ENCODE measurements around the gene LZTFL1. TPM values are rescaled to one million over a fixed set of nuclear protein-coding genes. Genes with fewer than 3 reads are reported as not detected.

Gene LZTFL1
- total and polyA plus RNA-seq, 2 experiments from 2014 or later: 6.3 to 13.9 TPM

DNA sequence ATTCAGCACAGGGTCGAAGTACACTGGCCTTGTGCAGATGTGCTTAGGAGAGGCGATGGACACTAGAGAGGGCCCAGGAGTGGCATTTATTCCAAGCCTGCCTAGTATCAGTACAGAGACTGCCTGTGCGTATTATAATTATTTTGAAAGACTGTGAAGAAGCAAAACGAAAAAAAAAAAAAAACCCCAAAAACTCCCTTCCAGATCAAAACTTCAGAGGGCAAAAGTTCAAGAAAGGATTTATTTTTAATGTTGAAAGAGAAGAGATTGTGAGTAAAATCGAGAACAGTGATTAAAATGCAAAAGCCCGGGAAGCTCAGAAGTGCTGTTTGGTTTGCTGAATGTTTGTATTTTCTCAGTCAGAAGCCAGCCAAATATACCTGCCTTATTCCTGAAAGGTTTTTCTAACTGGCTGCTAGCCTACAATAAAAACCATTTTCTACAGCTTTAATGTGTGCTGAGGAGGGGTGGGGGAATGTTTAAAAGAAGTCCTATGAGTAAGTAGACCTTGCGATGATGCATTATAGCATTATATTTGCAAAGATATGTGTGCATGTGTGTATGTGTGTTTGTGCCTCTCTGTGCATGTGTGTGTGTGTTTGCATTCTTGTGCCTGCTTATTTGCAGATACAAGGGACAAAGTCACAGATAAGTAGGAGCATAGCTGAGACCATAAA is 19.3 kb upstream of the LZTFL1 start:
- DNase-seq (ENCODE audit: low spot score): no peak
- H3K27ac Mint-ChIP-seq: no peak overlapping the region
- H3K36me3 Mint-ChIP-seq (ENCODE audit: low read depth): no peaks in the 10 kb centered on the region
- no peaks in the 10 kb centered on the region for H3K27me3 Mint-ChIP-seq (ENCODE audit: insufficient read depth, low read depth, poor library complexity)
- Histone ChIP-seq H3F3A (replicated peaks; ENCODE audit: low read depth) (no peaks in the 10 kb centered on the region), H3K27me3 (ENCODE audit: insufficient read depth) (no peaks in the 10 kb centered on the region), H3K79me2 (replicated peaks; ENCODE audit: insufficient read depth) (no peaks in the 10 kb centered on the region), H3K4me1 (ENCODE audit: insufficient read depth) (no peaks in the 10 kb centered on the region), H3K4me2 (no peak overlapping the region), H3K36me3 (ENCODE audit: insufficient read depth) (no peaks in the 10 kb centered on the region), H3K4me3 (no peak overlapping the region), H4K20me1 (replicated peaks; ENCODE audit: insufficient read depth) (no peaks in the 10 kb centered on the region), H2AFZ (no peak overlapping the region), H3K27ac (ENCODE audit: low read depth) (no peak overlapping the region), H3K9me2 (ENCODE audit: insufficient read depth) (no peaks in the 10 kb centered on the region)
- no peaks in the 10 kb centered on the region; the same call in 2 of the 3 replicates for H3K9me3 Mint-ChIP-seq
- TF ChIP-seq ZNF331 (CRISPR knock-in tag; IDR thresholded peaks at IDR 0.05; ENCODE audit: low read depth) (no peak), ZNF114 (CRISPR knock-in tag; IDR thresholded peaks at IDR 0.05) (no peak), STAT1 (IDR thresholded peaks at IDR 0.05; ENCODE audit: unreplicated experiment) (no peak)
- TF ChIP-seq, protein P1, sequence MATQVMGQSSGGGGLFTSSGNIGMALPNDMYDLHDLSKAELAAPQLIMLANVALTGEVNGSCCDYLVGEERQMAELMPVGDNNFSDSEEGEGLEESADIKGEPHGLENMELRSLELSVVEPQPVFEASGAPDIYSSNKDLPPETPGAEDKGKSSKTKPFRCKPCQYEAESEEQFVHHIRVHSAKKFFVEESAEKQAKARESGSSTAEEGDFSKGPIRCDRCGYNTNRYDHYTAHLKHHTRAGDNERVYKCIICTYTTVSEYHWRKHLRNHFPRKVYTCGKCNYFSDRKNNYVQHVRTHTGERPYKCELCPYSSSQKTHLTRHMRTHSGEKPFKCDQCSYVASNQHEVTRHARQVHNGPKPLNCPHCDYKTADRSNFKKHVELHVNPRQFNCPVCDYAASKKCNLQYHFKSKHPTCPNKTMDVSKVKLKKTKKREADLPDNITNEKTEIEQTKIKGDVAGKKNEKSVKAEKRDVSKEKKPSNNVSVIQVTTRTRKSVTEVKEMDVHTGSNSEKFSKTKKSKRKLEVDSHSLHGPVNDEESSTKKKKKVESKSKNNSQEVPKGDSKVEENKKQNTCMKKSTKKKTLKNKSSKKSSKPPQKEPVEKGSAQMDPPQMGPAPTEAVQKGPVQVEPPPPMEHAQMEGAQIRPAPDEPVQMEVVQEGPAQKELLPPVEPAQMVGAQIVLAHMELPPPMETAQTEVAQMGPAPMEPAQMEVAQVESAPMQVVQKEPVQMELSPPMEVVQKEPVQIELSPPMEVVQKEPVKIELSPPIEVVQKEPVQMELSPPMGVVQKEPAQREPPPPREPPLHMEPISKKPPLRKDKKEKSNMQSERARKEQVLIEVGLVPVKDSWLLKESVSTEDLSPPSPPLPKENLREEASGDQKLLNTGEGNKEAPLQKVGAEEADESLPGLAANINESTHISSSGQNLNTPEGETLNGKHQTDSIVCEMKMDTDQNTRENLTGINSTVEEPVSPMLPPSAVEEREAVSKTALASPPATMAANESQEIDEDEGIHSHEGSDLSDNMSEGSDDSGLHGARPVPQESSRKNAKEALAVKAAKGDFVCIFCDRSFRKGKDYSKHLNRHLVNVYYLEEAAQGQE (IDR thresholded peaks at IDR 0.05; ENCODE audit: unreplicated experiment): no peak
- TF ChIP-seq, protein P2, sequence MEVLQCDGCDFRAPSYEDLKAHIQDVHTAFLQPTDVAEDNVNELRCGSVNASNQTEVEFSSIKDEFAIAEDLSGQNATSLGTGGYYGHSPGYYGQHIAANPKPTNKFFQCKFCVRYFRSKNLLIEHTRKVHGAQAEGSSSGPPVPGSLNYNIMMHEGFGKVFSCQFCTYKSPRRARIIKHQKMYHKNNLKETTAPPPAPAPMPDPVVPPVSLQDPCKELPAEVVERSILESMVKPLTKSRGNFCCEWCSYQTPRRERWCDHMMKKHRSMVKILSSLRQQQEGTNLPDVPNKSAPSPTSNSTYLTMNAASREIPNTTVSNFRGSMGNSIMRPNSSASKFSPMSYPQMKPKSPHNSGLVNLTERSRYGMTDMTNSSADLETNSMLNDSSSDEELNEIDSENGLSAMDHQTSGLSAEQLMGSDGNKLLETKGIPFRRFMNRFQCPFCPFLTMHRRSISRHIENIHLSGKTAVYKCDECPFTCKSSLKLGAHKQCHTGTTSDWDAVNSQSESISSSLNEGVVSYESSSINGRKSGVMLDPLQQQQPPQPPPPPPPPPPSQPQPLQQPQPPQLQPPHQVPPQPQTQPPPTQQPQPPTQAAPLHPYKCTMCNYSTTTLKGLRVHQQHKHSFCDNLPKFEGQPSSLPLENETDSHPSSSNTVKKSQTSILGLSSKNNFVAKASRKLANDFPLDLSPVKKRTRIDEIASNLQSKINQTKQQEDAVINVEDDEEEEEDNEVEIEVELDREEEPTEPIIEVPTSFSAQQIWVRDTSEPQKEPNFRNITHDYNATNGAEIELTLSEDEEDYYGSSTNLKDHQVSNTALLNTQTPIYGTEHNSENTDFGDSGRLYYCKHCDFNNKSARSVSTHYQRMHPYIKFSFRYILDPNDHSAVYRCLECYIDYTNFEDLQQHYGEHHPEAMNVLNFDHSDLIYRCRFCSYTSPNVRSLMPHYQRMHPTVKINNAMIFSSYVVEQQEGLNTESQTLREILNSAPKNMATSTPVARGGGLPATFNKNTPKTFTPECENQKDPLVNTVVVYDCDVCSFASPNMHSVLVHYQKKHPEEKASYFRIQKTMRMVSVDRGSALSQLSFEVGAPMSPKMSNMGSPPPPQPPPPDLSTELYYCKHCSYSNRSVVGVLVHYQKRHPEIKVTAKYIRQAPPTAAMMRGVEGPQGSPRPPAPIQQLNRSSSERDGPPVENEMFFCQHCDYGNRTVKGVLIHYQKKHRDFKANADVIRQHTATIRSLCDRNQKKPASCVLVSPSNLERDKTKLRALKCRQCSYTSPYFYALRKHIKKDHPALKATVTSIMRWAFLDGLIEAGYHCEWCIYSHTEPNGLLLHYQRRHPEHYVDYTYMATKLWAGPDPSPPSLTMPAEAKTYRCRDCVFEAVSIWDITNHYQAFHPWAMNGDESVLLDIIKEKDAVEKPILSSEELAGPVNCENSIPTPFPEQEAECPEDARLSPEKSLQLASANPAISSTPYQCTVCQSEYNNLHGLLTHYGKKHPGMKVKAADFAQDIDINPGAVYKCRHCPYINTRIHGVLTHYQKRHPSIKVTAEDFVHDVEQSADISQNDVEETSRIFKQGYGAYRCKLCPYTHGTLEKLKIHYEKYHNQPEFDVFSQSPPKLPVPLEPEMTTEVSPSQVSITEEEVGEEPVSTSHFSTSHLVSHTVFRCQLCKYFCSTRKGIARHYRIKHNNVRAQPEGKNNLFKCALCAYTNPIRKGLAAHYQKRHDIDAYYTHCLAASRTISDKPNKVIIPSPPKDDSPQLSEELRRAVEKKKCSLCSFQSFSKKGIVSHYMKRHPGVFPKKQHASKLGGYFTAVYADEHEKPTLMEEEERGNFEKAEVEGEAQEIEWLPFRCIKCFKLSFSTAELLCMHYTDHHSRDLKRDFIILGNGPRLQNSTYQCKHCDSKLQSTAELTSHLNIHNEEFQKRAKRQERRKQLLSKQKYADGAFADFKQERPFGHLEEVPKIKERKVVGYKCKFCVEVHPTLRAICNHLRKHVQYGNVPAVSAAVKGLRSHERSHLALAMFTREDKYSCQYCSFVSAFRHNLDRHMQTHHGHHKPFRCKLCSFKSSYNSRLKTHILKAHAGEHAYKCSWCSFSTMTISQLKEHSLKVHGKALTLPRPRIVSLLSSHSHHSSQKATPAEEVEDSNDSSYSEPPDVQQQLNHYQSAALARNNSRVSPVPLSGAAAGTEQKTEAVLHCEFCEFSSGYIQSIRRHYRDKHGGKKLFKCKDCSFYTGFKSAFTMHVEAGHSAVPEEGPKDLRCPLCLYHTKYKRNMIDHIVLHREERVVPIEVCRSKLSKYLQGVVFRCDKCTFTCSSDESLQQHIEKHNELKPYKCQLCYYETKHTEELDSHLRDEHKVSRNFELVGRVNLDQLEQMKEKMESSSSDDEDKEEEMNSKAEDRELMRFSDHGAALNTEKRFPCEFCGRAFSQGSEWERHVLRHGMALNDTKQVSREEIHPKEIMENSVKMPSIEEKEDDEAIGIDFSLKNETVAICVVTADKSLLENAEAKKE (CRISPR knock-in tag; IDR thresholded peaks at IDR 0.05): no peak
- no peaks in the 10 kb centered on the region for H3K4me1 Mint-ChIP-seq
- no peak for ATAC-seq
- no peak overlapping the region for H3K4me3 Mint-ChIP-seq

All from GM23338 (cell line).